Measurements from ENCODE around the gene AFF3.

The AFF3 gene

DNA sequence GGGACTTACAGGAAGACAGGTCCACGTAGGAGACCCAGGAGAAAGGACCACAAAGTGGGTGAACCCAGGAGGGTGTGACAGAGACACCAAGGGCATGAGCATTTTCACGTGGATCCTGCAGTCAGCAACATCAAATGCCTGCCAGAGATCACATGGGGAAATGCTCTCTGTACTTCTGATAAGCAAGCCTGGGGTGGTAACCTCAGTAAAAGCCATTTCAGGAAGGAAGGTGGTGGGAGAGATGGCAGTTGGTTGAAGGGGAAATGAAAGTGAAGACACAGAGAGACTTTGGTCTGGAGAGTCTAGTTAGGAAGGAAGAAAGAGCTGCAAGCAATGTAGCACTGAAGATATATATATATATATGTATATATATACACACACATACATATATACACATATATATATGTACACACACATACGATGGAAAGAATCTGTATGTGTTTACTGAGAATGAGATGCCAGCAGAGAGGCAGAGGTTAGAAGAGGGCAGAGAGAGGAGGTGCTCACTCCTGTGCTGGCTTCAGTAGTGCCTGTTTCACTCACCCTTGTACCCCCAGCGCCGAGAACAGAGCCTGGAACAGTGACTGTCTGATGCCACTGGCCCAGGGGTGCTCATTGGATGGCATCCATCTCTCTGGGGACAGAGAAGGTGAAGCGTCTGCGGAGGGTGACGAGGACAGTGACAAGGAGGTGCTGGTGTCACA is 314.9 kb downstream of the AFF3 start:
- TF ChIP-seq FOXM1 (IDR thresholded peaks at IDR 0.05; ENCODE audit: borderline replicate concordance, low read depth) (no peak), EGR1 (IDR thresholded peaks at IDR 0.05) (no peak), MAX (IDR thresholded peaks at IDR 0.05) (no peak), REST (IDR thresholded peaks at IDR 0.05; ENCODE audit: low read depth) (no peak), CREB1 (IDR thresholded peaks at IDR 0.05; ENCODE audit: low read depth) (no peak), EP300 (IDR thresholded peaks at IDR 0.05; ENCODE audit: borderline replicate concordance) (no peak), YY1 (IDR thresholded peaks at IDR 0.05; ENCODE audit: low read depth) (no peak)

GRCh38 chr2:99825630-99826029 is 316.8 kb downstream of the AFF3 start:
- TF ChIP-seq TCF12 (IDR thresholded peaks at IDR 0.05; ENCODE audit: low read depth), result no peak

DNA sequence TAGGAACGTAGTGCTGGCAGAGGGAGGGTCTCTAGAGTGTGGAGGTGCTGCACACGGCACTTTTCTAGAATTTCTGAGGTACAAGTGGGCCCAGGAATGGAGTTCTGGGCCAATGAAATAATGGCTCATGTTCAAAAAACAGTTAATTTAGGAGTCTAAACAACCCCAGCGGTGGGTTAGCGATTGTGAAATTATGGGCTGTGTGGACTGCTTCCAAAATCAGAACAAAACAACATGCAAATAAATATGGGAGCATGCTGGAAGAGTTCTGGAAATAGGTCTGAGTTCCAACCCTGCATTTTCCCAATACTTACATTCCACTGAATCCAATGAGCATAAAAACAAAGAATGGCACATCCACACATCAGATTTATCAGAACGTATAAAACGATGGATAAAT is 317.6 kb downstream of the AFF3 start:
- TF ChIP-seq TEAD4 (IDR thresholded peaks at IDR 0.05) (no peak), YY1 (IDR thresholded peaks at IDR 0.05; ENCODE audit: low read depth) (no peak), TAF1 (IDR thresholded peaks at IDR 0.05; ENCODE audit: low read depth) (no peak), ZBTB7A (IDR thresholded peaks at IDR 0.05; ENCODE audit: low read depth) (no peak), CREB1 (IDR thresholded peaks at IDR 0.05; ENCODE audit: low read depth) (no peak), RAD21 (IDR thresholded peaks at IDR 0.05; ENCODE audit: low read depth) (no peak), FOXM1 (IDR thresholded peaks at IDR 0.05; ENCODE audit: borderline replicate concordance, low read depth) (no peak), MAX (IDR thresholded peaks at IDR 0.05) (no peak), EP300 (IDR thresholded peaks at IDR 0.05; ENCODE audit: borderline replicate concordance) (no peak), TCF12 (IDR thresholded peaks at IDR 0.05; ENCODE audit: low read depth) (no peak), EGR1 (IDR thresholded peaks at IDR 0.05) (no peak), NFIC (IDR thresholded peaks at IDR 0.05) (no peak), REST (IDR thresholded peaks at IDR 0.05; ENCODE audit: low read depth) (no peak), CEBPB (IDR thresholded peaks at IDR 0.05) (no peak)
- TF ChIP-seq, protein P1, sequence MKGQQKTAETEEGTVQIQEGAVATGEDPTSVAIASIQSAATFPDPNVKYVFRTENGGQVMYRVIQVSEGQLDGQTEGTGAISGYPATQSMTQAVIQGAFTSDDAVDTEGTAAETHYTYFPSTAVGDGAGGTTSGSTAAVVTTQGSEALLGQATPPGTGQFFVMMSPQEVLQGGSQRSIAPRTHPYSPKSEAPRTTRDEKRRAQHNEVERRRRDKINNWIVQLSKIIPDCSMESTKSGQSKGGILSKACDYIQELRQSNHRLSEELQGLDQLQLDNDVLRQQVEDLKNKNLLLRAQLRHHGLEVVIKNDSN (IDR thresholded peaks at IDR 0.05), result no peak

- no peak for TF ChIP-seq FOXM1 (IDR thresholded peaks at IDR 0.05; ENCODE audit: borderline replicate concordance, low read depth)
Measured at GRCh38 chr2:99822474-99823207, 319.7 kb downstream of the AFF3 start.

DNA sequence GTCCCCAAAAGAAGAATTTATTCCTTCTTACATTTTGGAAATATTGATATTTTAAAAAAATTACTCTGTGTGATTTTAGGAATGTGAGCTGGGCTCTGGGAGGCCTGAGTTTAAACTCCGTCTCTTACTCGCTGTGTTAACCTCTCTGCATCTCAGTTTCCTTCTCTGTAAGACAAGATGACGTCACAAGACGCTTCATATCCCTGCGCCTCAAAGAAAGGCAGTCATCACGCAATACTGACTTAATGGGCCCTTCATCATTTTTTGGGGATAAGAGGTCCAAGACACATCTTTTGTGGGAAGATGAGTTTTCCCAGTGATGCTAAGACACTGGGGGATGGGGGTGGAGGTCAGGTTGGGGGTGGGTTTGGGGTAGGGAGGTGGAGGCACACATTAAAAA is 320.4 kb downstream of the AFF3 start:
- TF ChIP-seq EGR1 (IDR thresholded peaks at IDR 0.05) (no peak), CEBPB (IDR thresholded peaks at IDR 0.05) (no peak), TCF12 (IDR thresholded peaks at IDR 0.05; ENCODE audit: low read depth) (no peak)

- TF ChIP-seq TCF12 (IDR thresholded peaks at IDR 0.05; ENCODE audit: low read depth) (no peak), EP300 (IDR thresholded peaks at IDR 0.05; ENCODE audit: borderline replicate concordance) (no peak), TEAD4 (IDR thresholded peaks at IDR 0.05) (no peak), RAD21 (IDR thresholded peaks at IDR 0.05; ENCODE audit: low read depth) (no peak)
Measured at GRCh38 chr2:99821572-99821971, 320.8 kb downstream of the AFF3 start.

GRCh38 chr2:99821039-99821438 is 321.4 kb downstream of the AFF3 start:
- TF ChIP-seq FOXM1 (IDR thresholded peaks at IDR 0.05; ENCODE audit: borderline replicate concordance, low read depth), result no peak
- peak; percentile 61 for TF ChIP-seq RAD21 (IDR thresholded peaks at IDR 0.05; ENCODE audit: low read depth)

Measured in Ishikawa (cell line).